PC-9 (cell line): ENCODE measurements around the gene FYN. TPM values are rescaled to one million over a fixed set of nuclear protein-coding genes. Genes with fewer than 3 reads are reported as not detected.

ENCODE experiments used
- BruUV-seq: library from RNA; stranded (reverse); fragments of 400-500 nt; replicated peaks from 2 replicates; lab custom pipeline; 2021; lab: Mats Ljungman, UMichigan
- CTCF ChIA-PET: fragments of 300-600 bp; sonication (Branson Sonifier 250); formaldehyde crosslinking; loops from one replicate; lab custom pipeline; 2022; ENCODE audit warnings: antibody characterized with exemption; lab: Charles Lee
- POLR2A ChIA-PET: fragments of 300-600 bp; sonication (Branson Sonifier 250); formaldehyde crosslinking; loops from one replicate; lab custom pipeline; 2022; ENCODE audit warnings: antibody characterized with exemption; ENCODE audit not compliant: unreplicated experiment; lab: Charles Lee
- DNase-seq, 2 experiments: peaks; one replicate each; pipeline versions ENCODE4 v3.0.0 to v3.0.0-alpha.2; 2015 to 2022; ENCODE audit warnings: mixed read lengths in 1 of 2
- H2AFZ ChIP-seq: fragments of 200-600 bp; sonication (generic); 2 replicates; pipeline ENCODE4 v1.8.1; 2017; ENCODE audit warnings: antibody characterized with exemption
- H3F3A ChIP-seq: fragments of 200-600 bp; sonication (generic); 2 replicates; pipeline ENCODE4 v1.8.1; 2017; ENCODE audit warnings: antibody characterized with exemption, mild to moderate bottlenecking, low read depth; ENCODE audit not compliant: insufficient read depth
- H3K27ac ChIP-seq: fragments of 200-600 bp; sonication (generic); 2 replicates; pipeline ENCODE4 v1.6.1; 2016; ENCODE audit warnings: mixed run types
- H3K27me3 ChIP-seq: fragments of 200-600 bp; sonication (generic); 2 replicates; pipeline ENCODE4 v1.6.1; 2016; ENCODE audit warnings: low read depth, mixed run types; ENCODE audit not compliant: insufficient read depth
- H3K36me3 ChIP-seq: fragments of 200-600 bp; sonication (generic); 2 replicates; pipeline ENCODE4 v1.6.1; 2016; ENCODE audit warnings: low read depth, mixed run types
- H3K4me1 ChIP-seq: fragments of 200-600 bp; sonication (generic); replicated peaks from 2 replicates; pipeline ENCODE4 v1.6.1; 2016; ENCODE audit warnings: mixed run types; ENCODE audit not compliant: insufficient read depth
- H3K4me2 ChIP-seq: fragments of 200-600 bp; sonication (generic); 2 replicates; pipeline ENCODE4 v1.6.1; 2017; ENCODE audit warnings: mixed run types
- H3K4me3 ChIP-seq: fragments of 200-600 bp; sonication (generic); 2 replicates; pipeline ENCODE4 v1.6.1; 2016; ENCODE audit warnings: mixed run types
- H3K79me2 ChIP-seq: fragments of 200-600 bp; sonication (generic); 2 replicates; pipeline ENCODE4 v1.6.1; 2017; ENCODE audit warnings: low read depth, mixed run types
- H3K9me2 ChIP-seq: fragments of 200-600 bp; sonication (generic); 2 replicates; pipeline ENCODE4 v1.8.1; 2017; ENCODE audit warnings: mild to moderate bottlenecking; ENCODE audit not compliant: insufficient read depth
- H3K9me3 ChIP-seq: fragments of 200-600 bp; sonication (generic); 2 replicates; pipeline ENCODE4 v1.8.1; 2016; ENCODE audit warnings: low read depth; ENCODE audit not compliant: insufficient read depth
- H4K20me1 ChIP-seq: fragments of 200-600 bp; sonication (generic); 2 replicates; pipeline ENCODE4 v1.8.1; 2017; ENCODE audit not compliant: insufficient read depth
- EZH2 ChIP-seq: fragments of 200-600 bp; sonication (generic); IDR thresholded peaks from 2 replicates; pipeline ENCODE4 v1.8.0; 2017; ENCODE audit warnings: antibody characterized with exemption, low read depth
- intact Hi-C: fragments of 100-400 bp; cut with micrococcal nuclease; formaldehyde crosslinking; loops from one replicate; pipeline ENCODE4 v1.10.0; 2022; ENCODE audit not compliant: unreplicated experiment
- total RNA-seq: library from RNA; stranded (reverse); gene quantifications from 2 replicates; pipeline ENCODE4 v1.2.3, GENCODE V29; 2021
- TF ChIP-seq, protein P1 (sequence below): fragments of 200-600 bp; sonication (generic); conservative IDR thresholded peaks from 2 replicates; pipeline ENCODE4 v1.6.1; 2017; ENCODE audit warnings: mixed run types, antibody characterized with exemption, mild to moderate bottlenecking, moderate library complexity

The FYN gene
- total RNA-seq, 1 experiment from 2014 or later = 53.3 TPM

DNA sequence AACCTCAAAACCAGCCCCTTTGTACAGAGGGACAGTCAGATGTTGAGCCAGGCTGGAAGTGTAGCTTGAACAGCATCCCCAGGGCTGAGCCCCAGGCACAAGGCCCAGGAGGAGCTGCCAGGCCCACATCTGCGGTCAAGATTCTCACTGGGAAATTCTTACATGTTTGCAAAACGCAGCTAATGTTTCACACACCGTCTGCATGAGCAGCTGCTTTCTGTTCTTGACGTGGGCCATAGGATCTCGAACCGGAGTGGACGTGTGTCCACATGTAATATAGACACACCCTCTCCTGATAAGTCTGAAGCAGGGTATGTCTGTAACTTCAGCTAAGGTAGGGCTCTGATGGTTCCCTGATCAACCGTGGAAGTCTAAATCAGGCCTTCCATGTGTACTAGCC, 226.3 kb downstream of the FYN start:
- no peaks in the 10 kb centered on the region for H3K79me2 ChIP-seq
- H3K27me3 ChIP-seq = no peaks in the 10 kb centered on the region
- no peaks in the 10 kb centered on the region for H3K36me3 ChIP-seq
- no peaks in the 10 kb centered on the region for H3F3A ChIP-seq
- DNase-seq = no peak
- H3K4me2 ChIP-seq = no peak overlapping the region
- no peaks in the 10 kb centered on the region for H3K9me2 ChIP-seq
- H4K20me1 ChIP-seq = no peaks in the 10 kb centered on the region
- H3K27ac ChIP-seq = no peak overlapping the region
- ChIA-PET POLR2A (no interaction called here), CTCF (no interaction called here)
- no peak overlapping the region for H3K4me3 ChIP-seq
- intact Hi-C loops = no loop called here
- no peak overlapping the region for H2AFZ ChIP-seq
- H3K9me3 ChIP-seq = no peaks in the 10 kb centered on the region
- no TSS peak for BruUV-seq
- no peaks in the 10 kb centered on the region for H3K4me1 ChIP-seq
- TF ChIP-seq, protein P1, sequence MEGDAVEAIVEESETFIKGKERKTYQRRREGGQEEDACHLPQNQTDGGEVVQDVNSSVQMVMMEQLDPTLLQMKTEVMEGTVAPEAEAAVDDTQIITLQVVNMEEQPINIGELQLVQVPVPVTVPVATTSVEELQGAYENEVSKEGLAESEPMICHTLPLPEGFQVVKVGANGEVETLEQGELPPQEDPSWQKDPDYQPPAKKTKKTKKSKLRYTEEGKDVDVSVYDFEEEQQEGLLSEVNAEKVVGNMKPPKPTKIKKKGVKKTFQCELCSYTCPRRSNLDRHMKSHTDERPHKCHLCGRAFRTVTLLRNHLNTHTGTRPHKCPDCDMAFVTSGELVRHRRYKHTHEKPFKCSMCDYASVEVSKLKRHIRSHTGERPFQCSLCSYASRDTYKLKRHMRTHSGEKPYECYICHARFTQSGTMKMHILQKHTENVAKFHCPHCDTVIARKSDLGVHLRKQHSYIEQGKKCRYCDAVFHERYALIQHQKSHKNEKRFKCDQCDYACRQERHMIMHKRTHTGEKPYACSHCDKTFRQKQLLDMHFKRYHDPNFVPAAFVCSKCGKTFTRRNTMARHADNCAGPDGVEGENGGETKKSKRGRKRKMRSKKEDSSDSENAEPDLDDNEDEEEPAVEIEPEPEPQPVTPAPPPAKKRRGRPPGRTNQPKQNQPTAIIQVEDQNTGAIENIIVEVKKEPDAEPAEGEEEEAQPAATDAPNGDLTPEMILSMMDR = no peak

DNA sequence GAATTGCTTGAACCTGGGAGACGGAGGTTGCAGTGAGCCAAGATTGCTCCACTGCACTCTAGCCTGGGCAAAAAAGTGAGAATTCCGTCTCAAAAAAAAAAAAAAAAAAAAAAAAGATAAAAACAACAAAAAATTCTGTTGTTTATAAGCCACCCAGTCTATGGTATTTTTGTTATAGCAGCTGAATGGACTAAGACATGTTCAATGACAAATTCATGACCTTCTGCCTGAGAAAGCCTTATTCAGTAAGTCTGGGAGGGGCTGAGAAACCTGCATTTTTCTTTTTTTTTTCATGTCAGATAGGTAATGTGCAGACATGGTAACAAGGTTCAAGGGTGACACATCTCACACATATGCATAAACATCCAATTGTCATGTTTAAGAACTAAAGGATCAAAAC, 227.2 kb downstream of the FYN start:
- ChIA-PET POLR2A (no interaction called here), CTCF (no interaction called here)
- no peak overlapping the region for H3K4me3 ChIP-seq
- no peak for DNase-seq
- H3K36me3 ChIP-seq = no peaks in the 10 kb centered on the region
- H2AFZ ChIP-seq = no peak overlapping the region
- intact Hi-C loops = no loop called here
- H3K4me2 ChIP-seq = no peak overlapping the region
- H3K4me1 ChIP-seq = no peaks in the 10 kb centered on the region
- no peak overlapping the region for H3K27ac ChIP-seq
- H3K9me2 ChIP-seq = no peaks in the 10 kb centered on the region
- no TSS peak for BruUV-seq
- no peaks in the 10 kb centered on the region for H3K79me2 ChIP-seq
- H3K9me3 ChIP-seq = no peaks in the 10 kb centered on the region
- H4K20me1 ChIP-seq = no peaks in the 10 kb centered on the region
- no peaks in the 10 kb centered on the region for H3K27me3 ChIP-seq
- H3F3A ChIP-seq = no peaks in the 10 kb centered on the region
- TF ChIP-seq, protein P1 = no peak
- no peak for TF ChIP-seq EZH2

DNA sequence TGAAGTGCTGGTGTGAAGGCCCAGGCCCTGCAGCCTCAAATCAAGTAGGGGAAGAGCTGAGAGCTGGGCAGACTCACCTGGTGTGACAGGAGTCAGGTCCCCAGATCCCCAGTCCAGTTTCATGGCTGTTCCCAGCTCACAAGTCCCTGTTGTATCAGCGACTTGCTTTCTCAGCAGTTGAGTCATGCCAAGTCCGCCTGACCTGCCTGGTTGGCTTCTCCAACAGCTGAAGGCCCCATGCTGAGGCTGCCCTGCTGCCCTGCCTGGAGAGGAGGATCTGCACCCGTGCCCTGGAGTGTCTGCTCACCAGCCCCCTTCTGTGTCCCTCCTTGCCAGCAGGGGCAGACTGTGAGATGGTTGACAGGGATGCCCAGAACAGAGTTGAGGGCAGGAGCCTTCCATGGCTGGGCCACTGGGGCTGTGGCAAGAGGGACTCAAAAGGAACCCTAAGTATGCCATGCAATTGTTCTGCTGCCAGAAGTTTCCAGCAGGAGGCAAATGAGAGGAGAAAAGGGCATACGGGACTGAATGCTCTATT, 228.3 kb downstream of the FYN start:
- intact Hi-C loops = no loop called here
- H3K79me2 ChIP-seq = no peaks in the 10 kb centered on the region
- H2AFZ ChIP-seq = no peak overlapping the region
- no peaks in the 10 kb centered on the region for H3K36me3 ChIP-seq
- no peaks in the 10 kb centered on the region for H4K20me1 ChIP-seq
- no peak overlapping the region for H3K4me3 ChIP-seq
- no peaks in the 10 kb centered on the region for H3K9me3 ChIP-seq
- H3K4me1 ChIP-seq = no peaks in the 10 kb centered on the region
- no peak for DNase-seq
- no TSS peak for BruUV-seq
- TF ChIP-seq EZH2 = no peak
- TF ChIP-seq, protein P1 = no peak
- ChIA-PET POLR2A (interaction anchor here (0.7 kb wide), 1 partner anchor 771 kb away, joined by 9 read pairs; the partner anchor contains the start of gene AMD1), CTCF (no interaction called here)
- H3F3A ChIP-seq = no peaks in the 10 kb centered on the region
- no peak overlapping the region for H3K4me2 ChIP-seq
- H3K27me3 ChIP-seq = no peaks in the 10 kb centered on the region
- no peaks in the 10 kb centered on the region for H3K9me2 ChIP-seq
- no peak overlapping the region for H3K27ac ChIP-seq
